Peyer's patch (tissue), 4 donors: Measurements from ENCODE around the gene TBRG4.

ENCODE experiments used
- POLR2A ChIP-seq, 2 donors: fragments of 450-650 bp; IDR thresholded peaks; one replicate each; pipeline ENCODE4 v1.5.1; 2017; ENCODE audit warnings: antibody characterized with exemption in 2 of 2, mild to moderate bottlenecking in 2 of 2, moderate library complexity in 2 of 2
- TF ChIP-seq, protein P1 (sequence below), 6 experiments: fragments of 450-650 bp in 4 of 6; fragments of 200-600 bp in 2 of 6; sonication (generic) in 1 of 6; IDR thresholded peaks; one replicate each; pipeline ENCODE4 v1.5.1; 2017 to 2019; ENCODE audit warnings: antibody characterized with exemption in 6 of 6, mild to moderate bottlenecking in 3 of 6, moderate library complexity in 1 of 6

DNA sequence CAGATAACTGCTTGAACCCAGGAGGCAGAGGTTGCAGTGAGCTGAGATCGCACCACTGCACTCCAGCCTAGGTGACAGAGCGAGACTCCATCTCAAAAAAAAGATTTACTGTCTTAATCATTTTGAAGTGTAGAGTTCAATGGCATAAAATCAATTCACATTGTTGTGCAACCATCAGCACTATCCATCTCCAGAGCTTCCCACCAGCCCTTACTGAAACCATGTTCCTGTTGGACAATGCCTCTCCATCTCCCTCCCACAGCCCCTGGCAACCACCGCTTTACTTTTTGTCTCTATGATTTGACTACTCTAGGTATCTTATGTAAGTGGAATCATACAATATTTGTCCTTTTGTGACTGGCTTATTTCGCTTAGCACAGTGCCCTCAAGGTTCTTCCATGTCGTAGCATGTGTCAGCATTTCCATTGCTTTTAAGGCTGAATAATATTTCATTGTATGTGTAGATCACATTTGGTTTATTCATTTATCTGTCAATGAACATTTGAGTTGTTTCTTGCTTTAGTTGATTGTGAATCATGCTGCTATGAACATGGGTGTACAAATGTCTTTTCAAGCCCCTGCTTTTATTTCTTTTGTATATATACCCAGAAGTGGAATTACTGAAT lies 55.8 kb downstream of the TBRG4 start:
- TF ChIP-seq, protein P1, sequence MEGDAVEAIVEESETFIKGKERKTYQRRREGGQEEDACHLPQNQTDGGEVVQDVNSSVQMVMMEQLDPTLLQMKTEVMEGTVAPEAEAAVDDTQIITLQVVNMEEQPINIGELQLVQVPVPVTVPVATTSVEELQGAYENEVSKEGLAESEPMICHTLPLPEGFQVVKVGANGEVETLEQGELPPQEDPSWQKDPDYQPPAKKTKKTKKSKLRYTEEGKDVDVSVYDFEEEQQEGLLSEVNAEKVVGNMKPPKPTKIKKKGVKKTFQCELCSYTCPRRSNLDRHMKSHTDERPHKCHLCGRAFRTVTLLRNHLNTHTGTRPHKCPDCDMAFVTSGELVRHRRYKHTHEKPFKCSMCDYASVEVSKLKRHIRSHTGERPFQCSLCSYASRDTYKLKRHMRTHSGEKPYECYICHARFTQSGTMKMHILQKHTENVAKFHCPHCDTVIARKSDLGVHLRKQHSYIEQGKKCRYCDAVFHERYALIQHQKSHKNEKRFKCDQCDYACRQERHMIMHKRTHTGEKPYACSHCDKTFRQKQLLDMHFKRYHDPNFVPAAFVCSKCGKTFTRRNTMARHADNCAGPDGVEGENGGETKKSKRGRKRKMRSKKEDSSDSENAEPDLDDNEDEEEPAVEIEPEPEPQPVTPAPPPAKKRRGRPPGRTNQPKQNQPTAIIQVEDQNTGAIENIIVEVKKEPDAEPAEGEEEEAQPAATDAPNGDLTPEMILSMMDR (IDR thresholded peaks at IDR 0.05): no peak
- no peak for TF ChIP-seq POLR2A (IDR thresholded peaks at IDR 0.05)
